ENCODE data around the gene FERMT3. TPM values are rescaled to one million over a fixed set of nuclear protein-coding genes. Genes with fewer than 3 reads are reported as not detected.

The FERMT3 gene
- total and polyA plus RNA-seq, 2 of the 8 experiments (the other 6 are each of a cell fraction or from before 2014, with no cell fraction given), result 1.4 to 3.7 TPM

GRCh38 chr11:64246871-64247728 is 40.6 kb downstream of the FERMT3 start, which contains the start of gene PPP1R14B:
Gene PPP1R14B (minus strand): TSS chr11:64246943. CDS start chr11:64246673, 270 bp downstream.
- H4K91ac ChIP-seq (replicated peaks; ENCODE audit: insufficient read length, low read length), result peak within 1 kb of the TSS; percentile 79
- H3K79me2 ChIP-seq (ENCODE audit: control insufficient read depth in 1 of 2, insufficient read depth in 2 of 2, low read length in 2 of 2), result peaks cover 6 to 26% of the 10 kb centered on the region in 2 experiments; a peak in 3 of 4 replicates
- peak within 1 kb of the TSS; percentile 95; the same call in 1 of the 2 replicates for H2BK15ac ChIP-seq (ENCODE audit: low read length)
- H2BK5ac ChIP-seq (ENCODE audit: low read depth, low read length), result peak within 1 kb of the TSS; percentile 99
- peak within 1 kb of the TSS; percentile 70 for H4K5ac ChIP-seq (ENCODE audit: insufficient read length, low read depth, low read length)
- H2BK120ac ChIP-seq (replicated peaks; ENCODE audit: low read depth, low read length), result peak within 1 kb of the TSS; percentile 18
- no peak within 1 kb of the TSS for H2AFZ ChIP-seq (ENCODE audit: low read length)
- peak within 1 kb of the TSS; percentile 61 for H3K27ac ChIP-seq (ENCODE audit: low read depth, low read length)
- peak within 1 kb of the TSS; percentile 86 for H3K18ac ChIP-seq (ENCODE audit: extremely low read depth, low read length)
- ChIA-PET CTCF (ENCODE audit: partially characterized antibody) (interaction anchor here (1.1 to 10.0 kb wide), 9 partner anchors 9 to 94 kb away, joined by 3 to 102 read pairs (median 5); partner anchors contain the start of genes CATSPERZ, ESRRA, NUDT22 and TRPT1), POLR2A (ENCODE audit: partially characterized antibody) (interaction anchor here (0.6 to 13.1 kb wide), 16 partner anchors 8 to 367 kb away, joined by 3 to 352 read pairs (median 10); partner anchors contain the start of genes BAD, DNAJC4, ESRRA and FERMT3)
- H3K9ac ChIP-seq (replicated peaks in 1 of 4; ENCODE audit: extremely low read depth in 1 of 4, low read depth in 3 of 4, low read length in 3 of 4), result peak within 1 kb of the TSS; percentile 66 to 74 (median 71)
- peak within 1 kb of the TSS; percentile 87 for H4K8ac ChIP-seq (ENCODE audit: extremely low read depth, insufficient read depth, low read length)
- H3K9me3 ChIP-seq (ENCODE audit: insufficient read depth in 2 of 2, low read depth in 1 of 2, low read length in 1 of 2), result no peaks in the 10 kb centered on the region
- H3K79me1 ChIP-seq (ENCODE audit: low read depth, low read length), result peaks cover 6% of the 10 kb centered on the region
- peaks cover 0 to 48% (median 35%) of the 10 kb centered on the region in 4 experiments; a peak in 6 of 7 replicates for H3K4me1 ChIP-seq (replicated peaks in 1 of 4; ENCODE audit: control insufficient read depth in 3 of 4, insufficient read depth in 4 of 4, low read length in 3 of 4)
- no peak within 1 kb of the TSS for H3K14ac ChIP-seq (ENCODE audit: insufficient read length)
- 0 out of 2 replicates have a peak within 1 kb of the TSS, but pooled peaks have one; percentile 21 for H2BK20ac ChIP-seq (ENCODE audit: low read length)
- peak within 1 kb of the TSS; percentile 73 for H3K4ac ChIP-seq (replicated peaks; ENCODE audit: insufficient read length, low read depth, low read length)
- DNase-seq (ENCODE audit: low read depth in 1 of 2, low spot score in 2 of 2) (peak in 1 of 2 experiments; percentile 94), FAIRE-seq (no peak)
- H3K4me2 ChIP-seq (ENCODE audit: insufficient read depth in 1 of 2, low read depth in 2 of 2, low read length in 2 of 2), result peak within 1 kb of the TSS; percentile 73 to 99
- no peaks in the 10 kb centered on the region for H3K27me3 ChIP-seq (replicated peaks in 1 of 4; ENCODE audit: control insufficient read depth in 3 of 4, extremely low read depth in 1 of 4, insufficient read depth in 3 of 4, low read length in 3 of 4)
- peak within 1 kb of the TSS; percentile 84; the same call in 1 of the 2 replicates for H2AK5ac ChIP-seq (ENCODE audit: low read depth, low read length)
- H3K36me3 ChIP-seq (ENCODE audit: control insufficient read depth in 2 of 4, insufficient read depth in 4 of 4, low read length in 3 of 4), result peaks cover 0 to 17% (median 4%) of the 10 kb centered on the region in 4 experiments; a peak in 4 of 8 replicates
- peak within 1 kb of the TSS; percentile 56 to 99 (median 90) for H3K4me3 ChIP-seq (ENCODE audit: extremely low read depth in 1 of 4, insufficient read depth in 2 of 4, low read depth in 3 of 4, low read length in 4 of 4)
- peak within 1 kb of the TSS; percentile 94; the same call in 1 of the 2 replicates for H2BK12ac ChIP-seq (ENCODE audit: low read depth, low read length)
- WGBS, 2 experiments (ENCODE audit: extremely low coverage in 1 of 2, insufficient coverage in 1 of 2, insufficient read length in 1 of 2, insufficient replicate concordance in 2 of 2, low coverage in 1 of 2, low lambda C conversion rate in 2 of 2, missing lambda C conversion rate in 1 of 2), result 3% methylated on average over 40 of the region's 74 CpGs; no CpG with 5 or more reads in 1 of the 2 experiments
- H3K23me2 ChIP-seq (ENCODE audit: low read depth, low read length), result peaks cover 20% of the 10 kb centered on the region
- peak within 1 kb of the TSS; percentile 95 for H3K56ac ChIP-seq (replicated peaks; ENCODE audit: insufficient read length, low read depth, low read length)
- H4K20me1 ChIP-seq (replicated peaks in 1 of 2; ENCODE audit: control insufficient read depth in 1 of 2, insufficient read depth in 2 of 2, low read length in 2 of 2), result peaks cover 0 to 16% of the 10 kb centered on the region in 2 experiments
- no peak within 1 kb of the TSS for H3K23ac ChIP-seq (ENCODE audit: insufficient read length)
- TF ChIP-seq CTCF (IDR thresholded peaks at IDR 0.05; ENCODE audit: control extremely low read depth in 1 of 3, insufficient read depth in 1 of 3, low read depth in 1 of 3, low read length in 3 of 3), result peak in 1 of 3 experiments; percentile 12; a peak in 1 of 4 replicates
- peak; percentile 56; the same call in 1 of the 2 replicates for TF ChIP-seq E2F6 (IDR thresholded peaks at IDR 0.05)
- TF ChIP-seq TBP (IDR thresholded peaks at IDR 0.05; ENCODE audit: low read depth, low read length), result no peak
- no peak for TF ChIP-seq KDM5A (IDR thresholded peaks at IDR 0.05; ENCODE audit: low read length)

Data from H1 (cell line).